ENCODE data around the gene OR10A2.
"Not testable (repeated sequence)": the region's sequence is repeated elsewhere in the genome, so short reads cannot be mapped to it uniquely, and the experiment has no call there.

Gene OR10A2

GRCh38 chr11:6875761-6876160 lies 12.9 kb downstream of the OR10A2 start:
- FAIRE-seq, result no peak
- no peak for DNase-seq (ENCODE audit: insufficient read length, low spot score)
- TF ChIP-seq POU2F2 (IDR thresholded peaks at IDR 0.05; ENCODE audit: low read depth, low read length) (no peak), SPI1 (IDR thresholded peaks at IDR 0.05; ENCODE audit: low read depth, low read length) (no peak), TAF1 (IDR thresholded peaks at IDR 0.05; ENCODE audit: low read depth, low read length) (no peak), PAX5 (IDR thresholded peaks at IDR 0.05; ENCODE audit: insufficient read depth, low read length, severe bottlenecking) (no peak), POLR2A (IDR thresholded peaks at IDR 0.05; ENCODE audit: low read depth, low read length) (no peak), POLR2AphosphoS5 (IDR thresholded peaks at IDR 0.05; ENCODE audit: low read depth, low read length) (no peak)

GRCh38 chr11:6876325-6876724 lies 13.5 kb downstream of the OR10A2 start, which contains the start of gene OR10A4:
Gene OR10A4 (plus strand): TSS chr11:6876625. CDS start chr11:6876648, 23 bp downstream.
- TF ChIP-seq POLR2AphosphoS5 (IDR thresholded peaks at IDR 0.05; ENCODE audit: low read depth, low read length) (no peak), POLR2A (IDR thresholded peaks at IDR 0.05; ENCODE audit: low read depth, low read length) (no peak), SPI1 (IDR thresholded peaks at IDR 0.05; ENCODE audit: low read depth, low read length) (no peak), TAF1 (IDR thresholded peaks at IDR 0.05; ENCODE audit: low read depth, low read length) (no peak), POU2F2 (IDR thresholded peaks at IDR 0.05; ENCODE audit: low read depth, low read length) (no peak), PAX5 (IDR thresholded peaks at IDR 0.05; ENCODE audit: insufficient read depth, low read length, severe bottlenecking) (no peak)
- FAIRE-seq (no peak), DNase-seq (ENCODE audit: insufficient read length, low spot score) (no peak)

- no peak for FAIRE-seq
- no peak for DNase-seq (ENCODE audit: insufficient read length, low spot score)
- TF ChIP-seq TAF1 (IDR thresholded peaks at IDR 0.05; ENCODE audit: low read depth, low read length) (no peak), POLR2A (IDR thresholded peaks at IDR 0.05; ENCODE audit: low read depth, low read length) (no peak), POLR2AphosphoS5 (IDR thresholded peaks at IDR 0.05; ENCODE audit: low read depth, low read length) (no peak), PAX5 (IDR thresholded peaks at IDR 0.05; ENCODE audit: insufficient read depth, low read length, severe bottlenecking) (no peak), POU2F2 (IDR thresholded peaks at IDR 0.05; ENCODE audit: low read depth, low read length) (no peak), SPI1 (IDR thresholded peaks at IDR 0.05; ENCODE audit: low read depth, low read length) (no peak)
Observed at GRCh38 chr11:6876914-6877313, 14.1 kb downstream of the OR10A2 start.

GRCh38 chr11:6882751-6883150 lies 19.9 kb downstream of the OR10A2 start:
- TF ChIP-seq POU2F2 (IDR thresholded peaks at IDR 0.05; ENCODE audit: low read depth, low read length) (no peak), SPI1 (IDR thresholded peaks at IDR 0.05; ENCODE audit: low read depth, low read length) (no peak), POLR2AphosphoS5 (IDR thresholded peaks at IDR 0.05; ENCODE audit: low read depth, low read length) (no peak), POLR2A (IDR thresholded peaks at IDR 0.05; ENCODE audit: low read depth, low read length) (no peak)
- FAIRE-seq (no peak), DNase-seq (ENCODE audit: insufficient read length, low spot score) (no peak)

GRCh38 chr11:6887711-6888110 lies 24.9 kb downstream of the OR10A2 start:
- FAIRE-seq, result not testable (repeated sequence)

GRCh38 chr11:6888830-6889229 lies 26.0 kb downstream of the OR10A2 start:
- DNase-seq (ENCODE audit: insufficient read length, low spot score) (no peak), FAIRE-seq (peak; percentile 5)
- TF ChIP-seq SPI1 (IDR thresholded peaks at IDR 0.05; ENCODE audit: low read depth, low read length) (no peak), TAF1 (IDR thresholded peaks at IDR 0.05; ENCODE audit: low read depth, low read length) (no peak), POLR2A (IDR thresholded peaks at IDR 0.05; ENCODE audit: low read depth, low read length) (no peak)

More at GRCh38 chr11:6887711-6888110, 24.9 kb downstream of the OR10A2 start:
- not testable (repeated sequence) for DNase-seq (ENCODE audit: insufficient read length, low spot score)

GRCh38 chr11:6889835-6890234 lies 27.0 kb downstream of the OR10A2 start:
- TF ChIP-seq SPI1 (IDR thresholded peaks at IDR 0.05; ENCODE audit: low read depth, low read length), result 0 out of 2 replicates have a peak, but pooled peaks have one; percentile 8
- TF ChIP-seq TAF1 (IDR thresholded peaks at IDR 0.05; ENCODE audit: low read depth, low read length), result no peak
- DNase-seq (ENCODE audit: insufficient read length, low spot score) (no peak), FAIRE-seq (no peak)

- TF ChIP-seq POU2F2 (IDR thresholded peaks at IDR 0.05; ENCODE audit: low read depth, low read length) (no peak), SPI1 (IDR thresholded peaks at IDR 0.05; ENCODE audit: low read depth, low read length) (no peak), POLR2AphosphoS5 (IDR thresholded peaks at IDR 0.05; ENCODE audit: low read depth, low read length) (no peak), POLR2A (IDR thresholded peaks at IDR 0.05; ENCODE audit: low read depth, low read length) (no peak), PAX5 (IDR thresholded peaks at IDR 0.05; ENCODE audit: insufficient read depth, low read length, severe bottlenecking) (no peak), TAF1 (IDR thresholded peaks at IDR 0.05; ENCODE audit: low read depth, low read length) (no peak)
- DNase-seq (ENCODE audit: insufficient read length, low spot score), result no peak
- FAIRE-seq, result no peak
Observed at GRCh38 chr11:6892400-6892799, 29.5 kb downstream of the OR10A2 start, which contains the start of gene OR2D2. Gene OR2D2 (minus strand): TSS chr11:6892500. CDS start chr11:6892500, 0 bp downstream.

- FAIRE-seq (no peak), DNase-seq (ENCODE audit: insufficient read length, low spot score) (no peak)
- no peak for TF ChIP-seq TAF1 (IDR thresholded peaks at IDR 0.05; ENCODE audit: low read depth, low read length)
- no peak for TF ChIP-seq POU2F2 (IDR thresholded peaks at IDR 0.05; ENCODE audit: low read depth, low read length)
- no peak for TF ChIP-seq PAX5 (IDR thresholded peaks at IDR 0.05; ENCODE audit: insufficient read depth, low read length, severe bottlenecking)
- no peak for TF ChIP-seq POLR2AphosphoS5 (IDR thresholded peaks at IDR 0.05; ENCODE audit: low read depth, low read length)
- no peak for TF ChIP-seq POLR2A (IDR thresholded peaks at IDR 0.05; ENCODE audit: low read depth, low read length)
Observed at GRCh38 chr11:6894097-6894496, 31.2 kb downstream of the OR10A2 start.

GRCh38 chr11:6895010-6895409 lies 32.2 kb downstream of the OR10A2 start:
- FAIRE-seq (peak; percentile 82), DNase-seq (ENCODE audit: insufficient read length, low spot score) (no peak)
- TF ChIP-seq SPI1 (IDR thresholded peaks at IDR 0.05; ENCODE audit: low read depth, low read length) (0 out of 2 replicates have a peak, but pooled peaks have one; percentile 9), POLR2AphosphoS5 (IDR thresholded peaks at IDR 0.05; ENCODE audit: low read depth, low read length) (no peak)

- no peak for FAIRE-seq
- TF ChIP-seq POLR2AphosphoS5 (IDR thresholded peaks at IDR 0.05; ENCODE audit: low read depth, low read length), result no peak
- DNase-seq (ENCODE audit: insufficient read length, low spot score), result no peak
Observed at GRCh38 chr11:6898911-6899310, 36.1 kb downstream of the OR10A2 start.
